T47D (cell line): ENCODE measurements around the gene EPS8L1.

Experiments
- DNase-seq, 2 experiments: peaks; one replicate each; pipeline versions ENCODE4 v3.0.0 to v3.0.0-alpha.2; 2011 to 2012; ENCODE audit warnings: low read depth in 1 of 2, low spot score in 1 of 2
- JUND ChIP-seq: IDR thresholded peaks from 2 replicates; pipeline ENCODE4 v1.6.1; 2012; ENCODE audit warnings: low read depth
- in situ Hi-C: cut with HindIII; loops from 2 replicates; pipeline ENCODE4 v1.10.0; 2016; ENCODE audit warnings: low sequenced_read_pairs, low pct_unique_long_range_greater_than_20kb

The EPS8L1 gene

DNA sequence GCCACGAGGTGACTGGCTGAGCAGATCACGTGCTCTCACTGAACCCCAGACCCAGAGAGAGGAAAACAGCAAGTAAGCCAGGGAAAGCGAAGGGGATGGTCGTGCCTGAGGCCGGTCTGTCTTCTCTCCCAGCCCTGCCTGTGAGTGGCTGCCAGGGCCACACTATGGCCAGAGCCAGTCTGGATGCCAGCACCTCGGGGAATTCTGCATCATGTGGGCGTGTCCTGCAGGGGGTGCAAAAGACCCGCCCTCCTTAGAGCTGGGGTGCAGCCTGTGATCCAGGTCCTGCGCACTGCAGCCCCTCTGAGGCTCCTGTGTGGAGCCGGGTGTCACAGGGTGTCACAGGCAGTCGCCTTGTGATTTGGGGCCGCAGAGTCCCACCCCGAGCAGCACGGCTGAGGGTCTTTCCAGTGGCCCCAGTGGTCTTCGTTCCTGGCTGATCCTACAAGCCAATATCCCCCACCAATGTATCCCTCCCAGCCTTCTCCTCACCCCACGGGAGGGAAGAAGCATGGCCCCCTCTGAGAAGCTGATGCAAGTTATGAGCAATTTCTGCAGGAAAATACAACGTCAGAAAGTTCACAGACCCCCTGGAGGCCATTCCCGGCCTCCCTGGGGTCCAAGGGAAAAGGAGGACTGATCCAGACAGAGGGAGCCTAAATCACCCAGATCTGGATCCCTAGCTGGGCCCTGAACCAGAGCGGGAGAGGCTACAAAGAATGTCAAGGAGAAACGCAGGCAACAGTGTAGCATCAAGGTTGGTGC lies 34.0 kb downstream of the EPS8L1 start:
- in situ Hi-C loops: no loop called here
- no peak for TF ChIP-seq JUND
- no peak for DNase-seq

DNA sequence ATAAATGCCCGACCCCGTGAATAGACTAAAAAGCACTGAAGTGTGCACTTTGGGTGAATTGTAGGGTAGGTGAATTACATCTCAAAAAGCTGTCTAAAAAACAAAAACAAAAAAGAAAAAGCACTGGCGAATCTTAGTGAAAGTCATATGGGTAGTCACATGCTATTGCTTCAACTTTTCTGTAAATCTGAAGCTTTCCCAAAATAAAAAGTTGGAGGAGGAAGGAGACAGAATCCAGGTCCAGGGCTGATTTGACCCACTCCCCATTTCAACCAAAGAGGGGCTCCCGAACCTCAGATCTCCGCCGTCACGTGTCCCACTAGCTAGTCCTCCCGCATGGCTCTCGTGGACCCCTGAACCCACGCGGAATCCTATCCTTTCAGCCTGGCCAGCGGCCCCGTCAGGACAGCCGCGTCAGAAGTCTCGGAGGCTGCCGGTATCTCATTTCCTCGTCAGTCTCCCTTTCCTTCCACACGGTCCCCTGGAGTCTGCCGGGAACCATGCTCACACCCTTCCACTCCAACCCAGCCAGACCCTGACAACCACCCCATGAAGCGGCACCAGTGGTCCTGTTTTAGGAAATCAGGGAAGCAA lies 35.7 kb downstream of the EPS8L1 start:
- TF ChIP-seq JUND: no peak
- no peak for DNase-seq
- in situ Hi-C loops: no loop called here

- TF ChIP-seq JUND: no peak
- in situ Hi-C loops: no loop called here
- no peak for DNase-seq
Measured at GRCh38 chr19:55112246-55112776, 36.6 kb downstream of the EPS8L1 start.

GRCh38 chr19:55112777-55113569 lies 37.3 kb downstream of the EPS8L1 start:
- in situ Hi-C loops: no loop called here
- no peak for TF ChIP-seq JUND
- no peak for DNase-seq

GRCh38 chr19:55113570-55114039 lies 37.9 kb downstream of the EPS8L1 start:
- no peak for TF ChIP-seq JUND
- no peak for DNase-seq
- in situ Hi-C loops: no loop called here

DNA sequence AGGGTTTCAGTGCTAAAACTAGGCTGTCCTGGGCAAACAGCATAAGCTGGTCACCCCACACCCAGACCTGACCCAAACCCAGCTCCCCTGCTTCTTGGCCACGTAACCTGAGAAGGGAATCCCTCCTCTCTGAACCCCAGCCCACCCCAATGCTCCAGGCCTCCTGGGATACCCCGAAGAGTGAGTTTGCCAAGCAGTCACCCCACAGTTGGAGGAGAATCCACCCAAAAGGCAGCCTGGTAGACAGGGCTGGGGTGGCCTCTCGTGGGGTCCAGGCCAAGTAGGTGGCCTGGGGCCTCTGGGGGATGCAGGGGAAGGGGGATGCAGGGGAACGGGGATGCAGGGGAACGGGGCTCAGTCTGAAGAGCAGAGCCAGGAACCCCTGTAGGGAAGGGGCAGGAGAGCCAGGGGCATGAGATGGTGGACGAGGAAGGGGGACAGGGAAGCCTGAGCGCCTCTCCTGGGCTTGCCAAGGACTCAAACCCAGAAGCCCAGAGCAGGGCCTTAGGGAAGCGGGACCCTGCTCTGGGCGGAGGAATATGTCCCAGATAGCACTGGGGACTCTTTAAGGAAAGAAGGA lies 39.0 kb downstream of the EPS8L1 start:
- DNase-seq: no peak
- in situ Hi-C loops: no loop called here

GRCh38 chr19:55115446-55116065 lies 39.9 kb downstream of the EPS8L1 start:
- DNase-seq: no peak
- in situ Hi-C loops: no loop called here
- no peak for TF ChIP-seq JUND

More for the DNA sequence above, 39.0 kb downstream of the EPS8L1 start:
- no peak for TF ChIP-seq JUND

DNA sequence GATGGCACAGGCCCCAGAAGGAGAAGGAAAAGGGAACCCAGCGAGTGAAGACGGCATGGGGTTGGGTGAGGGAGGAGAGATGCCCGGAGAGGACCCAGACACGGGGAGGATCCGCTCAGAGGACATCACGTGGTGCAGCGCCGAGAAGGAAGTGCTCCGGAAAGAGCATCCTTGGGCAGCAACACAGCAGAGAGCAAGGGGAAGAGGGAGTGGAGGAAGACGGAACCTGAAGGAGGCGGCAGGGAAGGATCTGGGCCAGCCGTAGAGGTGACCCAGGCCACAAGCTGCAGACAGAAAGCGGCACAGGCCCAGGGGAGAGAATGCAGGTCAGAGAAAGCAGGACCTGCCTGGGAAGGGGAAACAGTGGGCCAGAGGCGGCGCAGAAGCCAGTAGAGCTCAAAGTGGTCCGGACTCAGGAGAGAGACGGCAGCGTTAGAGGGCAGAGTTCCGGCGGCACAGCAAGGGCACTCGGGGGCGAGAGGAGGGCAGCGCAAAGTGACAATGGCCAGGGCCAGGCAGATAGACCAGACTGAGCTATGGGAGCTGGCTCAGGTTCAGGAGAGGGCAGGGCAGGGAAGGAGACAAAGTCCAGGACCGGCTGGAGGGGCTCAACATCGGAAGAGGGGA lies 40.7 kb downstream of the EPS8L1 start:
- in situ Hi-C loops: no loop called here
- no peak for TF ChIP-seq JUND
- peak in 1 of 2 experiments; percentile 38 for DNase-seq

DNA sequence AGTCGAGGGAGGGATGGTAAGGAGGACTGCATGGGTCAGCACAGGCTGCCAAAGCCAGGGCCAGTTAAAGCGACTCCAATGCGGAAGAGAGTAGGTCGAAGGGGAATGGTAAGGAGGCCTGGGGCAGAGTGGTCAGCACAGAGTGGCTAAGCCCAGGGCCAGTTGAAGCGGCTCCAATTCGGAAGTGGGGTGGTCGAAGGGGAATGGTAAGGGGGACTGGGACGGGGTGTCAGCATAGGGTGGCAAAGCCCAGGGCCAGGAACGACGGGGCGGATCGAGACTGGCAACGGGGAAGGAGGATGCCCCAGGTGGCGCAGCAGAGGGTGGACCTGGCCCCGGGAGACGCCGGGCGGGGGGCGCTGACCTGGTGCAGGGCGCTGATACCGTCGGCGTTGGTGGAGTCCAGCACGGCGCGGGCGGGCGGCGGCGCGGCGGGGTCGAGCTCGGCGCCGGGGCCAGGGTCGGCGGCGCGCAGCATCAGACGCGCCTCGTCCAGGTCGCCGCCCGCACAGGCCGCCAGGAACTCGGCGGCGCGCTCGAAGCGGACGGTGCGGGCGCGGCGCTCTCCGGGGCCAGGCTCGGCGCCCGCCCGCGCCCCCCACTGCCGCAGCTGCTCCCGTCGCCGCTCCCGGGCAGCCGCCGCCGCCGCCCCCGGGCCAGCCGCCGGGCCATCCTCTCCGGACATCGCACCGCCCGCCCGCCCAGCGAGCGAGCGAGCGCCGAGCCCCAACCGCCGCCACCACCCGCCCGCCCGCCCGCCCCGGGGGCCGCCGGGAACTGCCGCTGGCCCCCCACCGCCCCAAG lies 41.4 kb downstream of the EPS8L1 start, which contains the start of gene PPP1R12C:
TSS of gene PPP1R12C (minus strand) at position 779 of the 804 bp plus-strand sequence. CDS start at position 685, 94 bp downstream.
- in situ Hi-C loops: no loop called here
- no peak for TF ChIP-seq JUND
- DNase-seq: no peak

GRCh38 chr19:55117663-55118391 lies 42.2 kb downstream of the EPS8L1 start:
- peak; percentile 96 to 98 for DNase-seq
- no peak for TF ChIP-seq JUND
- in situ Hi-C loops: no loop called here
